ENCODE measurements around the gene NQO2. TPM values are rescaled to one million over a fixed set of nuclear protein-coding genes. Genes with fewer than 3 reads are reported as not detected.

Gene NQO2
- total and polyA plus RNA-seq, 10 of the 15 experiments (the other 5 are each of a cell fraction or from before 2014, with no cell fraction given): 0.55 to 2.6 (median 0.80) TPM

DNA sequence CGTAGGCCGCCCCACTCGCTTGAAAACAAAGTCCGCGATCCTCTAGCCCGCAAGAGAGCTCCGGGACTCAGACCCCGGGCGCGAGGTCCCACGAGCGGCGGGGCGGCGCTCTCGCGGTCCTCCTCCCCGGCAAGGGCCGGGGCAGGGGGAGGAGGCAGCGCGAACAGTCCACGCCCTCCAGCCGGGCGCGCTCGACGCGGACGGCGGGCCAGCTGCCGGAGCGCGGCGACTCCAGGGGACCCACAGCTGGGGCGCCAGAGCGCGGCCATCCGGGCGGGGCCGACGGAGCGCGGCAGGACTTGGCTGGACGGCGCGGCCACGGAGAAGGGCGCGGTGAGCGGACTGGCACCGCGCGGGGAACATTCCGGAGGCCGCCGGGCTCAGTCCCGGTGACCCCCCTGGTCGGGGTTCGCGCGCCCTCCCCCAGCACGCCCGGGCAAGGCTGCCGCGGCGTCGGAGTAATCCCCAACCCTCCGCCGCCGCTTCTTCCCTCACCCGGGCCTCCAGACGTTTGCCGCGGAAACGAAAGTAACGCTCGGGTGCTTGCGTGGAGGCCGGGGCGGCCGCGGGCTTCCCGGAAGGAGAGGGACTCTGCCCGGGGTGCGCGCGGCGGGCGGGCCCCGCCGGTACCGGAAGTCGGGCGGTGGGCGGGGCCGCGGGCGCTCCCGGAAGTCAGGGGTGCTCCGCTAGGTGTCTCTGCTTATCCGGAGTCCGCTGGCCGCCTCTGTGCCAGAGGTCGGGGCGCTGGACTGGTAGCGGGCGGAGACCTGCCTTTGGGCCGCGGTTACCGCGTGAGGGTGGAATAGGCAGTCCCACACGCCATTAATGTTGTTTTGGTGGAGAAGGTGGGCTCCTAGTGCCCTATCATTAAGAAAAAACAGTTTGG is 68.9 kb downstream of the NQO2 start, which contains the start of gene RIPK1 (continued):
- TF ChIP-seq, protein P1, sequence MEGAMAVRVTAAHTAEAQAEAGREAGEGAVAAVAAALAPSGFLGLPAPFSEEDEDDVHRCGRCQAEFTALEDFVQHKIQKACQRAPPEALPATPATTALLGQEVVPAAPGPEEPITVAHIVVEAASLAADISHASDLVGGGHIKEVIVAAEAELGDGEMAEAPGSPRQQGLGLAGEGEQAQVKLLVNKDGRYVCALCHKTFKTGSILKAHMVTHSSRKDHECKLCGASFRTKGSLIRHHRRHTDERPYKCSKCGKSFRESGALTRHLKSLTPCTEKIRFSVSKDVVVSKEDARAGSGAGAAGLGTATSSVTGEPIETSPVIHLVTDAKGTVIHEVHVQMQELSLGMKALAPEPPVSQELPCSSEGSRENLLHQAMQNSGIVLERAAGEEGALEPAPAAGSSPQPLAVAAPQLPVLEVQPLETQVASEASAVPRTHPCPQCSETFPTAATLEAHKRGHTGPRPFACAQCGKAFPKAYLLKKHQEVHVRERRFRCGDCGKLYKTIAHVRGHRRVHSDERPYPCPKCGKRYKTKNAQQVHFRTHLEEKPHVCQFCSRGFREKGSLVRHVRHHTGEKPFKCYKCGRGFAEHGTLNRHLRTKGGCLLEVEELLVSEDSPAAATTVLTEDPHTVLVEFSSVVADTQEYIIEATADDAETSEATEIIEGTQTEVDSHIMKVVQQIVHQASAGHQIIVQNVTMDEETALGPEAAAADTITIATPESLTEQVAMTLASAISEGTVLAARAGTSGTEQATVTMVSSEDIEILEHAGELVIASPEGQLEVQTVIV (IDR thresholded peaks at IDR 0.05; ENCODE audit: borderline replicate concordance, partially characterized antibody): peak; percentile 71
- 0 out of 2 replicates have a peak, but pooled peaks have one; percentile 46 for TF ChIP-seq ZNF217 (IDR thresholded peaks at IDR 0.05)
- peak; percentile 91 for TF ChIP-seq POLR2AphosphoS5 (IDR thresholded peaks at IDR 0.05; ENCODE audit: low read length)
- 0 out of 2 replicates have a peak, but pooled peaks have one; percentile 43 for TF ChIP-seq ZNF24 (IDR thresholded peaks at IDR 0.05)
- no peak for TF ChIP-seq USF1 (IDR thresholded peaks at IDR 0.05; ENCODE audit: borderline replicate concordance, extremely low read length, insufficient read depth, low read depth, low read length)
- TF ChIP-seq CHD2 (IDR thresholded peaks at IDR 0.05; ENCODE audit: borderline replicate concordance, low read depth, low read length): peak; percentile 31

Small RNA genes within 50 kb of the gene (small RNA-seq; reads per million reads assigned to genes)
- gene AL133351.4: not detected

Other genes starting within 250 kb of the NQO2 start
Only the 7 nearest of the 9 such genes appear.
- gene SERPINB1, start 158.0 kb upstream of the NQO2 start, total RNA-seq (2014; rRNA removed): 0.45 and 0.65 TPM in 2 replicates
- gene SERPINB1, start 158.0 kb upstream of the NQO2 start, total RNA-seq (2014; rRNA removed; fragmentation: Illumina TruSeq; extraction: Trizol): 0.67 and 0.88 TPM in 2 replicates
- 1.6 TPM in 2 replicates for gene SERPINB1, start 158.0 kb upstream of the NQO2 start, total RNA-seq (2021)
- gene SERPINB1, start 158.0 kb upstream of the NQO2 start, polyA plus RNA-seq (2011; rRNA removed): 2.4 and 3.5 TPM in 2 replicates
- gene SERPINB1, start 158.0 kb upstream of the NQO2 start, polyA plus RNA-seq (2014; fragmentation: Illumina TruSeq; extraction: Trizol): 1.1 and 3.2 TPM in 2 replicates
- gene SERPINB1, start 158.0 kb upstream of the NQO2 start, polyA plus RNA-seq (2014; fragmentation: Nextera tagmentation; extraction: Ambion mirVana): 1 to 10 TPM in 1 of 2 experiments, under 1 TPM in 1; 0.82 to 1.8 TPM
- gene SERPINB1, start 158.0 kb upstream of the NQO2 start, polyA plus RNA-seq (2014; rRNA removed): 0.71 and 0.85 TPM in 2 replicates
- gene SERPINB1, start 158.0 kb upstream of the NQO2 start, polyA plus RNA-seq (2016; fragmentation: Nextera tagmentation; extraction: Ambion mirVana): under 1 TPM; 0.67 to 0.72 TPM
- gene SERPINB9, start 96.6 kb upstream of the NQO2 start, total RNA-seq (2014; rRNA removed): 4.7 and 5.6 TPM in 2 replicates
- gene SERPINB9, start 96.6 kb upstream of the NQO2 start, total RNA-seq (2014; rRNA removed; fragmentation: Illumina TruSeq; extraction: Trizol): 5.4 and 5.5 TPM in 2 replicates
- gene SERPINB9, start 96.6 kb upstream of the NQO2 start, total RNA-seq (2021): 5.8 and 6.1 TPM in 2 replicates
- 133 and 141 TPM in 2 replicates for gene SERPINB9, start 96.6 kb upstream of the NQO2 start, polyA plus RNA-seq (2011; rRNA removed)
- gene SERPINB9, start 96.6 kb upstream of the NQO2 start, polyA plus RNA-seq (2014; fragmentation: Illumina TruSeq; extraction: Trizol): 6.7 and 7.3 TPM in 2 replicates
- 1 to 10 TPM; 2.0 to 3.7 TPM for gene SERPINB9, start 96.6 kb upstream of the NQO2 start, polyA plus RNA-seq (2014; fragmentation: Nextera tagmentation; extraction: Ambion mirVana)
- 3.8 and 5.9 TPM in 2 replicates for gene SERPINB9, start 96.6 kb upstream of the NQO2 start, polyA plus RNA-seq (2014; rRNA removed)
- 1 to 10 TPM; 4.1 to 4.2 TPM for gene SERPINB9, start 96.6 kb upstream of the NQO2 start, polyA plus RNA-seq (2016; fragmentation: Nextera tagmentation; extraction: Ambion mirVana)
- gene SERPINB6, start 28.3 kb upstream of the NQO2 start, total RNA-seq (2014; rRNA removed): 0.54 and 0.68 TPM in 2 replicates
- gene SERPINB6, start 28.3 kb upstream of the NQO2 start, total RNA-seq (2014; rRNA removed; fragmentation: Illumina TruSeq; extraction: Trizol): 0.49 and 0.88 TPM in 2 replicates
- 0.66 and 1.2 TPM in 2 replicates for gene SERPINB6, start 28.3 kb upstream of the NQO2 start, total RNA-seq (2021)
- 0.14 TPM in 1 of 2 replicates, not detected in the other for gene SERPINB6, start 28.3 kb upstream of the NQO2 start, polyA plus RNA-seq (2011; rRNA removed)
- 0.68 and 0.98 TPM in 2 replicates for gene SERPINB6, start 28.3 kb upstream of the NQO2 start, polyA plus RNA-seq (2014; fragmentation: Illumina TruSeq; extraction: Trizol)
- 1 to 10 TPM; 1.4 to 2.2 TPM for gene SERPINB6, start 28.3 kb upstream of the NQO2 start, polyA plus RNA-seq (2014; fragmentation: Nextera tagmentation; extraction: Ambion mirVana)
- 0.45 and 0.58 TPM in 2 replicates for gene SERPINB6, start 28.3 kb upstream of the NQO2 start, polyA plus RNA-seq (2014; rRNA removed)
- gene SERPINB6, start 28.3 kb upstream of the NQO2 start, polyA plus RNA-seq (2016; fragmentation: Nextera tagmentation; extraction: Ambion mirVana): under 1 TPM; 0.37 to 0.39 TPM
- gene RIPK1, start 68.6 kb downstream of the NQO2 start, total RNA-seq (2014; rRNA removed): 6.5 TPM in 2 replicates
- 6.6 and 6.8 TPM in 2 replicates for gene RIPK1, start 68.6 kb downstream of the NQO2 start, total RNA-seq (2014; rRNA removed; fragmentation: Illumina TruSeq; extraction: Trizol)
- gene RIPK1, start 68.6 kb downstream of the NQO2 start, total RNA-seq (2021): 6.4 and 7.2 TPM in 2 replicates
- gene RIPK1, start 68.6 kb downstream of the NQO2 start, polyA plus RNA-seq (2011; rRNA removed): 11.2 and 12.5 TPM in 2 replicates
- gene RIPK1, start 68.6 kb downstream of the NQO2 start, polyA plus RNA-seq (2014; fragmentation: Illumina TruSeq; extraction: Trizol): 9.4 and 10.9 TPM in 2 replicates
- 1 to 10 TPM; 1.6 to 2.2 TPM for gene RIPK1, start 68.6 kb downstream of the NQO2 start, polyA plus RNA-seq (2014; fragmentation: Nextera tagmentation; extraction: Ambion mirVana)
- 5.1 and 6.2 TPM in 2 replicates for gene RIPK1, start 68.6 kb downstream of the NQO2 start, polyA plus RNA-seq (2014; rRNA removed)
- gene RIPK1, start 68.6 kb downstream of the NQO2 start, polyA plus RNA-seq (2016; fragmentation: Nextera tagmentation; extraction: Ambion mirVana): 1 to 10 TPM; 3.8 to 5.1 TPM
- gene BPHL, start 118.8 kb downstream of the NQO2 start, total RNA-seq (2014; rRNA removed): 11.3 and 12.2 TPM in 2 replicates
- gene BPHL, start 118.8 kb downstream of the NQO2 start, total RNA-seq (2014; rRNA removed; fragmentation: Illumina TruSeq; extraction: Trizol): 10.9 and 12.9 TPM in 2 replicates
- gene BPHL, start 118.8 kb downstream of the NQO2 start, total RNA-seq (2021): 12.9 and 13.7 TPM in 2 replicates
- gene BPHL, start 118.8 kb downstream of the NQO2 start, polyA plus RNA-seq (2011; rRNA removed): 11.2 and 11.8 TPM in 2 replicates
- 10.8 and 11.7 TPM in 2 replicates for gene BPHL, start 118.8 kb downstream of the NQO2 start, polyA plus RNA-seq (2014; fragmentation: Illumina TruSeq; extraction: Trizol)
- 10 to 100 TPM in 1 of 2 experiments, 1 to 10 TPM in 1; 8.0 to 12.9 TPM for gene BPHL, start 118.8 kb downstream of the NQO2 start, polyA plus RNA-seq (2014; fragmentation: Nextera tagmentation; extraction: Ambion mirVana)
- 13.3 and 13.8 TPM in 2 replicates for gene BPHL, start 118.8 kb downstream of the NQO2 start, polyA plus RNA-seq (2014; rRNA removed)
- gene BPHL, start 118.8 kb downstream of the NQO2 start, polyA plus RNA-seq (2016; fragmentation: Nextera tagmentation; extraction: Ambion mirVana): 10 to 100 TPM; 15.9 to 17.8 TPM
- gene TUBB2A, start 157.7 kb downstream of the NQO2 start, total RNA-seq (2014; rRNA removed): 47.0 and 49.5 TPM in 2 replicates
- gene TUBB2A, start 157.7 kb downstream of the NQO2 start, total RNA-seq (2014; rRNA removed; fragmentation: Illumina TruSeq; extraction: Trizol): 17.8 and 22.7 TPM in 2 replicates
- gene TUBB2A, start 157.7 kb downstream of the NQO2 start, total RNA-seq (2021): 46.6 and 47.6 TPM in 2 replicates
- 2.3 and 4.9 TPM in 2 replicates for gene TUBB2A, start 157.7 kb downstream of the NQO2 start, polyA plus RNA-seq (2011; rRNA removed)
- 9.6 and 23.1 TPM in 2 replicates for gene TUBB2A, start 157.7 kb downstream of the NQO2 start, polyA plus RNA-seq (2014; fragmentation: Illumina TruSeq; extraction: Trizol)
- 1 to 10 TPM; 2.2 to 6.0 TPM for gene TUBB2A, start 157.7 kb downstream of the NQO2 start, polyA plus RNA-seq (2014; fragmentation: Nextera tagmentation; extraction: Ambion mirVana)
- 46.1 and 49.3 TPM in 2 replicates for gene TUBB2A, start 157.7 kb downstream of the NQO2 start, polyA plus RNA-seq (2014; rRNA removed)
- gene TUBB2A, start 157.7 kb downstream of the NQO2 start, polyA plus RNA-seq (2016; fragmentation: Nextera tagmentation; extraction: Ambion mirVana): 10 to 100 TPM; 39.5 to 44.0 TPM
- gene TUBB2B, start 227.8 kb downstream of the NQO2 start, total RNA-seq (2014; rRNA removed): 45.4 and 54.7 TPM in 2 replicates
- 32.7 and 36.9 TPM in 2 replicates for gene TUBB2B, start 227.8 kb downstream of the NQO2 start, total RNA-seq (2014; rRNA removed; fragmentation: Illumina TruSeq; extraction: Trizol)
- 55.4 and 63.2 TPM in 2 replicates for gene TUBB2B, start 227.8 kb downstream of the NQO2 start, total RNA-seq (2021)
- 1.7 and 3.6 TPM in 2 replicates for gene TUBB2B, start 227.8 kb downstream of the NQO2 start, polyA plus RNA-seq (2011; rRNA removed)
- gene TUBB2B, start 227.8 kb downstream of the NQO2 start, polyA plus RNA-seq (2014; fragmentation: Illumina TruSeq; extraction: Trizol): 14.3 and 30.9 TPM in 2 replicates
- gene TUBB2B, start 227.8 kb downstream of the NQO2 start, polyA plus RNA-seq (2014; fragmentation: Nextera tagmentation; extraction: Ambion mirVana): 1 to 10 TPM; 2.6 to 5.8 TPM
- 75.2 and 81.4 TPM in 2 replicates for gene TUBB2B, start 227.8 kb downstream of the NQO2 start, polyA plus RNA-seq (2014; rRNA removed)
- 10 to 100 TPM in 1 of 2 experiments, 1 to 10 TPM in 1; 7.9 to 11.6 TPM for gene TUBB2B, start 227.8 kb downstream of the NQO2 start, polyA plus RNA-seq (2016; fragmentation: Nextera tagmentation; extraction: Ambion mirVana)